Activated CD8-positive, alpha-beta T cell treated with anti-CD3 and anti-CD28 coated beads for 36 hours (primary cell): ENCODE results near the gene RNU5D-1. TPM values are rescaled to one million over a fixed set of nuclear protein-coding genes. Genes with fewer than 3 reads are reported as not detected.

Source experiments
- ATAC-seq: fragments of 200-7000 bp; cut with Tn5 transposase; one replicate; pipeline ENCODE4 v1.10.0; 2021; ENCODE audit warnings: mild to moderate bottlenecking, moderate library complexity
- CTCF ChIA-PET: fragments of 350-600 bp; sonication (Branson Sonifier 250); formaldehyde crosslinking; loops from one replicate; lab custom pipeline; 2021; ENCODE audit warnings: antibody characterized with exemption; lab: Charles Lee
- POLR2A ChIA-PET: fragments of 350-600 bp; sonication (Branson Sonifier 250); formaldehyde crosslinking; loops from one replicate; lab custom pipeline; 2021; ENCODE audit warnings: antibody characterized with exemption; lab: Charles Lee
- DNase-seq: peaks from one replicate; pipeline ENCODE4 v3.0.0-alpha.2; 2020
- H3K27ac Mint-ChIP-seq: one replicate; pipeline ENCODE4 v1.8.0; 2021; ENCODE audit warnings: mild to moderate bottlenecking, mixed read lengths
- H3K27me3 Mint-ChIP-seq: one replicate; pipeline ENCODE4 v1.8.0; 2021; ENCODE audit warnings: mixed read lengths
- H3K36me3 Mint-ChIP-seq: one replicate; pipeline ENCODE4 v1.8.0; 2021; ENCODE audit warnings: low read depth, mixed read lengths
- H3K4me1 Mint-ChIP-seq: one replicate; pipeline ENCODE4 v1.8.0; 2021; ENCODE audit warnings: low read depth, mixed read lengths
- H3K4me3 Mint-ChIP-seq: one replicate; pipeline ENCODE4 v1.8.0; 2021; ENCODE audit warnings: mild to moderate bottlenecking, moderate library complexity, mixed read lengths
- H3K9me3 Mint-ChIP-seq: one replicate; pipeline ENCODE4 v1.8.0; 2021; ENCODE audit warnings: mixed read lengths
- CTCF ChIP-seq: fragments of 200-600 bp; IDR thresholded peaks from one replicate; pipeline ENCODE4 v1.8.0; 2022; ENCODE audit warnings: antibody characterized with exemption, mild to moderate bottlenecking
- intact Hi-C: fragments of 100-400 bp; cut with micrococcal nuclease; formaldehyde crosslinking; loops from one replicate; pipeline ENCODE4 v1.10.0; 2022
- total RNA-seq, 2 experiments: library from RNA; stranded (reverse); gene quantifications; one replicate each; pipeline ENCODE4 v1.2.3, GENCODE V29; 2021

RNU5D-1 gene
- total RNA-seq, 2 experiments from 2014 or later = not detected

- peaks cover 72% of the 10 kb centered on the region for H3K4me1 Mint-ChIP-seq
- peak overlapping the region; percentile 72 for H3K4me3 Mint-ChIP-seq
- DNase-seq = peak; percentile 63
- TF ChIP-seq CTCF = no peak
- peaks cover 4% of the 10 kb centered on the region for H3K27me3 Mint-ChIP-seq
- ChIA-PET POLR2A (interaction anchor here (0.9 to 15.4 kb wide), 20 partner anchors 8 to 617 kb away, joined by 3 to 553 read pairs (median 38); partner anchors contain the start of genes ARMH1, BEST4, BTBD19 and DYNLT4), CTCF (interaction anchor here (3.1 kb wide), 1 partner anchor 8 kb away, joined by 38 read pairs; the partner anchor contains the start of gene RNU5D-1)
- H3K36me3 Mint-ChIP-seq = peaks cover 24% of the 10 kb centered on the region
- peak; percentile 14 for ATAC-seq
- no peaks in the 10 kb centered on the region for H3K9me3 Mint-ChIP-seq
- H3K27ac Mint-ChIP-seq = peak overlapping the region; percentile 92
- intact Hi-C loops = no loop called here
Observed at GRCh38 chr1:44723064-44723463, 7.9 kb downstream of the RNU5D-1 start.

- Mint-ChIP-seq H3K9me3 (no peaks in the 10 kb centered on the region), H3K4me3 (peak overlapping the region; percentile 72), H3K4me1 (peaks cover 74% of the 10 kb centered on the region), H3K27ac (peak overlapping the region; percentile 92), H3K36me3 (peaks cover 22% of the 10 kb centered on the region), H3K27me3 (peaks cover 4% of the 10 kb centered on the region)
- ChIA-PET POLR2A (interaction anchor here (0.6 to 15.4 kb wide), 58 partner anchors 9 to 865 kb away, joined by 3 to 553 read pairs (median 6); partner anchors contain the start of genes ARMH1, BEST4, BTBD19 and CCDC163), CTCF (interaction anchor here (0.6 to 3.1 kb wide), 9 partner anchors 9 to 290 kb away, joined by 3 to 38 read pairs (median 3); partner anchors contain the start of genes RNU5D-1 and UROD)
- ATAC-seq (peak; percentile 78), DNase-seq (peak; percentile 95)
- TF ChIP-seq CTCF = no peak
- intact Hi-C loops = loop anchor here (1.0 kb wide), 2 partner anchors 10 to 98 kb away; partner anchors contain the start of gene RNU5D-1
Observed at GRCh38 chr1:44721485-44722361, 9.2 kb downstream of the RNU5D-1 start.

GRCh38 chr1:44720281-44720680 is 10.7 kb downstream of the RNU5D-1 start:
- H3K27ac Mint-ChIP-seq = peak overlapping the region; percentile 71
- intact Hi-C loops = no loop called here
- POLR2A ChIA-PET = interaction anchor here (1.2 to 15.4 kb wide), 10 partner anchors 9 to 291 kb away, joined by 3 to 553 read pairs (median 68); partner anchors contain the start of genes BTBD19, DYNLT4, HECTD3 and RNU5D-1

GRCh38 chr1:44719318-44719717 is 11.7 kb downstream of the RNU5D-1 start:
- H3K4me1 Mint-ChIP-seq = peaks cover 75% of the 10 kb centered on the region
- DNase-seq (no peak), ATAC-seq (no peak)
- ChIA-PET CTCF (interaction anchor here (0.9 to 2.8 kb wide), 2 partner anchors 10 to 12 kb away, joined by 3 to 17 read pairs; partner anchors contain the start of gene RNU5D-1), POLR2A (interaction anchor here (0.6 to 15.4 kb wide), 6 partner anchors 8 to 292 kb away, joined by 3 to 553 read pairs (median 108); partner anchors contain the start of genes ARMH1, BTBD19, DYNLT4 and HECTD3)
- peak overlapping the region; percentile 52 for H3K27ac Mint-ChIP-seq
- TF ChIP-seq CTCF = no peak
- H3K9me3 Mint-ChIP-seq = no peaks in the 10 kb centered on the region
- peaks cover 4% of the 10 kb centered on the region for H3K27me3 Mint-ChIP-seq
- intact Hi-C loops = no loop called here
- no peak overlapping the region for H3K4me3 Mint-ChIP-seq
- H3K36me3 Mint-ChIP-seq = peaks cover 7% of the 10 kb centered on the region

More at GRCh38 chr1:44720281-44720680, 10.7 kb downstream of the RNU5D-1 start:
- DNase-seq (no peak), ATAC-seq (no peak)
- H3K9me3 Mint-ChIP-seq = no peaks in the 10 kb centered on the region
- H3K4me1 Mint-ChIP-seq = peaks cover 75% of the 10 kb centered on the region
- no peak for TF ChIP-seq CTCF
- H3K4me3 Mint-ChIP-seq = no peak overlapping the region
- peaks cover 4% of the 10 kb centered on the region for H3K27me3 Mint-ChIP-seq
- H3K36me3 Mint-ChIP-seq = peaks cover 14% of the 10 kb centered on the region
- CTCF ChIA-PET = interaction anchor here (3.1 kb wide), 1 partner anchor 11 kb away, joined by 38 read pairs; the partner anchor contains the start of gene RNU5D-1
